K562 (cell line): Measurements from ENCODE around the gene CEP128. TPM values are rescaled to one million over a fixed set of nuclear protein-coding genes. Genes with fewer than 3 reads are reported as not detected.

Source experiments
- ATAC-seq: fragments of 200-7000 bp; cut with Tn5 transposase; 3 replicates; pipeline ENCODE4 v1.9.1; 2020; ENCODE audit warnings: moderate library complexity
- BruUV-seq: library from RNA; stranded (reverse); fragments of 400-500 nt; replicated peaks from 2 replicates; lab custom pipeline; 2021; lab: Mats Ljungman, UMichigan
- CTCF ChIA-PET: fragments of 300-600 bp; formaldehyde crosslinking; extraction: SDS; loops from one replicate; lab custom pipeline; 2021; ENCODE audit warnings: low intra/inter-chr PET ratio; lab: Yijun Ruan, JAX
- POLR2A ChIA-PET: fragments of 300-600, 350-650 bp; sonication (Branson Sonifier 250); formaldehyde crosslinking; extraction: SDS; loops from one replicate; lab custom pipeline; 2021; ENCODE audit warnings: antibody characterized with exemption, inconsistent platforms; lab: Yijun Ruan, JAX
- DNase-seq, 4 experiments: peaks; one replicate each; pipeline versions ENCODE4 v3.0.0 to v3.0.0-alpha.2; 2011 to 2018; ENCODE audit warnings: low spot score in 3 of 4, mixed read lengths in 3 of 4; ENCODE audit errors: extremely low read depth in 1 of 4
- FAIRE-seq: peaks from 2 replicates; lab custom pipeline; 2011; peaks lifted over from hg19 to GRCh38; lab: Jason Lieb, UNC
- H2AFZ ChIP-seq: 2 replicates; pipeline ENCODE4 v1.6.0; 2011; ENCODE audit warnings: low read depth, low read length, control low read depth, inconsistent platforms
- H3K27ac ChIP-seq: fragments of 200-600 bp; 3 replicates; pipeline ENCODE4 v1.8.0; 2011; ENCODE audit warnings: low read depth, mild to moderate bottlenecking, control low read depth, inconsistent platforms, low read length, moderate library complexity, mixed read lengths; ENCODE audit errors: extremely low read depth
- H3K27me3 ChIP-seq, 2 experiments: fragments of 300-600 bp in 1 of 2; 2 replicates in 1 of 2; 3 replicates in 1 of 2; pipeline versions ENCODE4 v1.6.0 to v1.8.0; 2011; ENCODE audit warnings: inconsistent platforms in 2 of 2, low read length in 2 of 2, mild to moderate bottlenecking in 1 of 2, mixed read lengths in 1 of 2, moderate library complexity in 1 of 2; ENCODE audit not compliant: control insufficient read depth in 2 of 2, insufficient read depth in 2 of 2
- H3K36me3 ChIP-seq: fragments of 300-600 bp; 3 replicates; pipeline ENCODE4 v1.8.0; 2011; ENCODE audit warnings: mild to moderate bottlenecking, low read length, inconsistent platforms; ENCODE audit not compliant: control insufficient read depth, insufficient read depth
- H3K4me1 ChIP-seq, 2 experiments: fragments of 200-600 bp in 1 of 2; replicated peaks in 1 of 2; 2 replicates in 1 of 2; 3 replicates in 1 of 2; pipeline versions ENCODE4 v1.5.1 to v1.8.0; 2011; ENCODE audit warnings: inconsistent platforms in 2 of 2, low read length in 2 of 2, mild to moderate bottlenecking in 1 of 2, mixed read lengths in 1 of 2, moderate library complexity in 1 of 2; ENCODE audit not compliant: control insufficient read depth in 2 of 2, insufficient read depth in 2 of 2
- H3K4me2 ChIP-seq: 2 replicates; pipeline ENCODE4 v1.6.1; 2011; ENCODE audit warnings: low read length, control low read depth, inconsistent platforms, mixed read lengths; ENCODE audit not compliant: insufficient read depth
- H3K4me3 ChIP-seq: fragments of 200-600 bp; sonication (generic), shearing (Covaris generic); 2 replicates; pipeline ENCODE4 v1.5.1; 2016; ENCODE audit warnings: control low read depth, inconsistent platforms
- H3K79me2 ChIP-seq: fragments of 200-600 bp; 3 replicates; pipeline ENCODE4 v1.8.0; 2011; ENCODE audit warnings: low read length, inconsistent platforms; ENCODE audit not compliant: control insufficient read depth, insufficient read depth
- H3K9ac ChIP-seq, 2 experiments: 2 replicates each; pipeline versions ENCODE4 v1.6.0 to v1.6.1; 2011; ENCODE audit warnings: low read depth in 2 of 2, low read length in 2 of 2, control low read depth in 1 of 2, inconsistent platforms in 1 of 2, mild to moderate bottlenecking in 1 of 2, mixed read lengths in 1 of 2; ENCODE audit not compliant: insufficient read depth in 1 of 2
- H3K9me1 ChIP-seq: one replicate; pipeline ENCODE4 v1.6.0; 2011; ENCODE audit warnings: inconsistent platforms, mild to moderate bottlenecking, low read length, moderate library complexity; ENCODE audit not compliant: control insufficient read depth, insufficient read depth
- H3K9me3 ChIP-seq: replicated peaks from 2 replicates; pipeline ENCODE4 v1.5.1; 2011; ENCODE audit warnings: low read depth, low read length, inconsistent platforms; ENCODE audit not compliant: control insufficient read depth, insufficient read depth
- H4K20me1 ChIP-seq: replicated peaks from 2 replicates; pipeline ENCODE4 v1.6.1; 2011; ENCODE audit warnings: low read length, inconsistent platforms, mixed read lengths; ENCODE audit not compliant: control insufficient read depth, insufficient read depth
- ARID3A ChIP-seq: IDR thresholded peaks from 2 replicates; pipeline ENCODE4 v1.6.1; 2012; ENCODE audit warnings: low read depth, low read length, improper control_type of control experiment, borderline replicate concordance
- ATF2 ChIP-seq: sonication (generic); formaldehyde crosslinking; IDR thresholded peaks from 2 replicates; pipeline ENCODE4 v1.8.1; 2022; ENCODE audit warnings: missing genetic modification reagents
- EHMT2 ChIP-seq: fragments of 450-650 bp; IDR thresholded peaks from 2 replicates; pipeline ENCODE4 v1.6.1; 2018; ENCODE audit warnings: antibody characterized with exemption
- MTA2 ChIP-seq: fragments of 450-650 bp; IDR thresholded peaks from 2 replicates; pipeline ENCODE4 v1.6.1; 2016; ENCODE audit warnings: low read depth
- NFRKB ChIP-seq: fragments of 450-650 bp; IDR thresholded peaks from 2 replicates; pipeline ENCODE4 v1.6.1; 2016; ENCODE audit warnings: low read depth
- POLR2AphosphoS2 ChIP-seq: IDR thresholded peaks from 2 replicates; pipeline ENCODE4 v1.6.1; 2012; ENCODE audit warnings: low read length, improper control_type of control experiment
- STAT5B ChIP-seq: fragments of 250-450 bp; sonication (Bioruptor Pico); IDR thresholded peaks from 2 replicates; pipeline ENCODE4 v1.8.0; 2021; ENCODE audit warnings: mild to moderate bottlenecking, inconsistent platforms
- TAF15 ChIP-seq: fragments of 200-400 bp; formaldehyde crosslinking; IDR thresholded peaks from 2 replicates; pipeline ENCODE4 v1.6.1; 2017; ENCODE audit warnings: mild to moderate bottlenecking, low read depth, low read length, moderate library complexity
- UBTF ChIP-seq, 2 experiments: IDR thresholded peaks; 2 replicates each; pipeline ENCODE4 v1.6.1; 2012; ENCODE audit warnings: improper control_type of control experiment in 2 of 2, low read depth in 2 of 2, low read length in 2 of 2, borderline replicate concordance in 1 of 2
- ZNF12 ChIP-seq: sonication (generic); formaldehyde crosslinking; IDR thresholded peaks from 2 replicates; pipeline ENCODE4 v1.4.0; 2020; ENCODE audit warnings: mild to moderate bottlenecking, missing genetic modification reagents
- ZNF589 ChIP-seq: fragments of 200-800 bp; sonication (Bioruptor generic); IDR thresholded peaks from 2 replicates; pipeline ENCODE4 v1.6.1; 2016; ENCODE audit warnings: low read depth, missing genetic modification characterization, missing compliant biosample characterization
- ZNF707 ChIP-seq: fragments of 250-450 bp; sonication (Bioruptor Pico); conservative IDR thresholded peaks from 2 replicates; pipeline ENCODE4 v1.8.0; 2022; ENCODE audit warnings: inconsistent platforms, mild to moderate bottlenecking, moderate library complexity
- ZNF830 ChIP-seq: fragments of 250-450 bp; sonication (Bioruptor Pico); IDR thresholded peaks from 2 replicates; pipeline ENCODE4 v1.5.0; 2021; ENCODE audit warnings: mild to moderate bottlenecking
- WGBS: fragments of 100-300 bp; shearing (Covaris generic); methylation state at CpG from one replicate; pipeline ENCODE4 v1.1.6; 2016; ENCODE audit warnings: low coverage, mixed read lengths; ENCODE audit not compliant: insufficient coverage; ENCODE audit errors: missing lambda C conversion rate; 5-methylcytosine and 5-hydroxymethylcytosine counted together
- in situ Hi-C: fragments of 300-500 bp; cut with MboI; formaldehyde crosslinking; loops from 4 replicates; pipeline ENCODE4 v1.15.0; 2018; ENCODE audit warnings: inconsistent platforms, mixed read lengths
- intact Hi-C: fragments of 100-400 bp; cut with micrococcal nuclease; formaldehyde crosslinking; loops from 2 replicates; pipeline ENCODE4 v1.14.2; 2022
- polyA plus RNA-seq, 8 experiments: library from polyadenylated mRNA; depleted of rRNA in 4 of 8; stranded (reverse) in 5 of 8; unstranded in 3 of 8; fragments of >200 nt; fragmentation: Nextera tagmentation in 2 of 8; fragmentation: Illumina TruSeq in 1 of 8; extraction: Ambion mirVana in 2 of 8; extraction: Trizol in 1 of 8; gene quantifications; 2 replicates each; pipeline versions ENCODE4 v1.2.1 to v1.2.3, GENCODE V29; 2011 to 2014; ENCODE audit warnings: inconsistent platforms in 1 of 8, missing spikeins in 1 of 8
- total RNA-seq, 7 experiments: library from RNA; depleted of rRNA in 6 of 7; stranded (reverse); fragments of >200 nt in 6 of 7; fragmentation: Illumina TruSeq in 2 of 7; extraction: Trizol in 2 of 7; gene quantifications; 2 replicates each; pipeline versions ENCODE4 v1.2.1 to v1.2.3, GENCODE V29; 2011 to 2021; ENCODE audit warnings: low replicate concordance in 1 of 7
- TF ChIP-seq, protein P1 (sequence below): sonication (generic); formaldehyde crosslinking; IDR thresholded peaks from 2 replicates; pipeline ENCODE4 v1.8.1; 2023; ENCODE audit warnings: mild to moderate bottlenecking, missing genetic modification reagents

Gene CEP128
- total and polyA plus RNA-seq, 9 of the 15 experiments (the other 6 are each of a cell fraction or from before 2014, with no cell fraction given), result 2.3 to 9.2 (median 4.6) TPM

DNA sequence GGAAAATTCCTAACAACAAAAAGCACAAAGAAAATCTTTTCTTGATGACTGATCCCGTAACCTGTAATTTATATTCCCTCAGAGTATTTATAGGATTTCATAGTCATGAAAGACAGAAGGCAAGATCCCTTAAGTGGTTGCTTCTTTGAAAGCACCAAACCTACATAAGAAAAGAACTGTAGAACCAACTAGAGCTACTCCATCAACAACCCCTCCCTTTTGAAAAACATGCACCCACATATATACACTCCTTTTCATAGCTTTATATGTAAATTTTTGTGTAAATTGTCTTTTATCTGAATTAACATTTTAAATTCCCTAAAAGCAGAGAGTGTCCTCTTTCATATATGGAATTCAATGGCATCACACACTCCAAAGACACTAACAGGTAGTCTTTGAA lies 215.3 kb downstream of the CEP128 start:
- intact Hi-C loops (no loop called here), in situ Hi-C loops (no loop called here)
- H3K27ac ChIP-seq, result no peak overlapping the region
- TF ChIP-seq MTA2 (no peak), TAF15 (no peak), ATF2 (no peak), STAT5B (CRISPR knock-in tag) (no peak), NFRKB (no peak), ZNF830 (CRISPR knock-in tag) (no peak), UBTF (IDR thresholded peaks at IDR 0.05; ENCODE audit: borderline replicate concordance in 1 of 2, low read depth in 2 of 2, low read length in 2 of 2) (no peak), ARID3A (no peak), ZNF12 (CRISPR knock-in tag) (no peak), POLR2AphosphoS2 (no peak), EHMT2 (no peak), ZNF589 (CRISPR knock-in tag) (no peak), ZNF707 (CRISPR knock-in tag) (no peak)
- TF ChIP-seq, protein P1, sequence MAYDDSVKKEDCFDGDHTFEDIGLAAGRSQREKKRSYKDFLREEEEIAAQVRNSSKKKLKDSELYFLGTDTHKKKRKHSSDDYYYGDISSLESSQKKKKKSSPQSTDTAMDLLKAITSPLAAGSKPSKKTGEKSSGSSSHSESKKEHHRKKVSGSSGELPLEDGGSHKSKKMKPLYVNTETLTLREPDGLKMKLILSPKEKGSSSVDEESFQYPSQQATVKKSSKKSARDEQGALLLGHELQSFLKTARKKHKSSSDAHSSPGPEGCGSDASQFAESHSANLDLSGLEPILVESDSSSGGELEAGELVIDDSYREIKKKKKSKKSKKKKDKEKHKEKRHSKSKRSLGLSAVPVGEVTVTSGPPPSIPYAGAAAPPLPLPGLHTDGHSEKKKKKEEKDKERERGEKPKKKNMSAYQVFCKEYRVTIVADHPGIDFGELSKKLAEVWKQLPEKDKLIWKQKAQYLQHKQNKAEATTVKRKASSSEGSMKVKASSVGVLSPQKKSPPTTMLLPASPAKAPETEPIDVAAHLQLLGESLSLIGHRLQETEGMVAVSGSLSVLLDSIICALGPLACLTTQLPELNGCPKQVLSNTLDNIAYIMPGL (CRISPR knock-in tag), result no peak
- BruUV-seq, result no TSS peak
- no peaks in the 10 kb centered on the region for H3K27me3 ChIP-seq
- no peaks in the 10 kb centered on the region for H3K9me1 ChIP-seq
- ATAC-seq (no peak), DNase-seq (no peak), FAIRE-seq (no peak)
- no peak overlapping the region for H3K4me2 ChIP-seq
- CTCF ChIA-PET, result no interaction called here
- H3K79me2 ChIP-seq, result no peaks in the 10 kb centered on the region
- H3K36me3 ChIP-seq, result no peaks in the 10 kb centered on the region
- H3K9ac ChIP-seq, result no peak overlapping the region
- no peak overlapping the region for H3K4me3 ChIP-seq
- POLR2A ChIA-PET, result no interaction called here
- WGBS, result 42% methylated on average over 1 of the region's 1 CpG
- no peak overlapping the region for H2AFZ ChIP-seq
- no peaks in the 10 kb centered on the region for H4K20me1 ChIP-seq
- no peaks in the 10 kb centered on the region for H3K4me1 ChIP-seq
- no peaks in the 10 kb centered on the region for H3K9me3 ChIP-seq
